GM23338 (cell line): ENCODE data around the gene TSHZ2. TPM values are rescaled to one million over a fixed set of nuclear protein-coding genes. Genes with fewer than 3 reads are reported as not detected.

Experiments
- ATAC-seq: fragments of 200-7000 bp; cut with Tn5 transposase; 3 replicates; pipeline ENCODE4 v1.9.1; 2020
- DNase-seq: peaks from one replicate; pipeline ENCODE4 v3.0.0-alpha.2; 2015; ENCODE audit warnings: low spot score
- H2AFZ ChIP-seq: fragments of 200-600 bp; sonication (generic); 2 replicates; pipeline ENCODE4 v1.8.0; 2016; ENCODE audit warnings: antibody characterized with exemption, mild to moderate bottlenecking, moderate library complexity
- H3F3A ChIP-seq: fragments of 200-600 bp; sonication (generic); replicated peaks from 2 replicates; pipeline ENCODE4 v1.8.0; 2017; ENCODE audit warnings: antibody characterized with exemption, mixed run types, low read depth
- H3K27ac ChIP-seq: fragments of 200-600 bp; sonication (generic); 2 replicates; pipeline ENCODE4 v1.6.1; 2016; ENCODE audit warnings: low read depth
- H3K27me3 ChIP-seq: fragments of 200-600 bp; sonication (generic); 2 replicates; pipeline ENCODE4 v1.8.0; 2016; ENCODE audit warnings: mild to moderate bottlenecking, mixed run types, moderate library complexity; ENCODE audit not compliant: insufficient read depth
- H3K36me3 ChIP-seq: fragments of 200-600 bp; sonication (generic); 2 replicates; pipeline ENCODE4 v1.8.0; 2016; ENCODE audit warnings: mild to moderate bottlenecking; ENCODE audit not compliant: insufficient read depth
- H3K4me1 ChIP-seq: fragments of 200-600 bp; sonication (generic); 2 replicates; pipeline ENCODE4 v1.8.0; 2016; ENCODE audit warnings: mild to moderate bottlenecking, moderate library complexity; ENCODE audit not compliant: insufficient read depth
- H3K4me2 ChIP-seq: fragments of 200-600 bp; sonication (generic); 2 replicates; pipeline ENCODE4 v1.7.1; 2017; ENCODE audit warnings: mixed run types
- H3K4me3 ChIP-seq: fragments of 200-600 bp; sonication (generic); 2 replicates; pipeline ENCODE4 v1.6.1; 2016; ENCODE audit warnings: mixed run types
- H3K79me2 ChIP-seq: fragments of 200-600 bp; sonication (generic); replicated peaks from 2 replicates; pipeline ENCODE4 v1.8.0; 2017; ENCODE audit warnings: mild to moderate bottlenecking; ENCODE audit not compliant: insufficient read depth
- H3K9me2 ChIP-seq: fragments of 200-600 bp; sonication (generic); 2 replicates; pipeline ENCODE4 v1.8.0; 2017; ENCODE audit not compliant: insufficient read depth
- H4K20me1 ChIP-seq: fragments of 200-600 bp; sonication (generic); replicated peaks from 2 replicates; pipeline ENCODE4 v1.8.0; 2017; ENCODE audit warnings: mild to moderate bottlenecking; ENCODE audit not compliant: insufficient read depth
- H3K27ac Mint-ChIP-seq: 2 replicates; pipeline ENCODE4 v1.8.0; 2020; ENCODE audit warnings: inconsistent platforms, mild to moderate bottlenecking, moderate library complexity, mixed read lengths
- H3K27me3 Mint-ChIP-seq: 3 replicates; pipeline ENCODE4 v1.8.0; 2022; ENCODE audit warnings: low read depth, mild to moderate bottlenecking, moderate library complexity, mixed read lengths, inconsistent platforms; ENCODE audit not compliant: insufficient read depth, poor library complexity
- H3K36me3 Mint-ChIP-seq: 3 replicates; pipeline ENCODE4 v1.8.0; 2021; ENCODE audit warnings: low read depth, mild to moderate bottlenecking, inconsistent platforms, moderate library complexity, mixed read lengths
- H3K4me1 Mint-ChIP-seq: 3 replicates; pipeline ENCODE4 v1.8.0; 2020; ENCODE audit warnings: mild to moderate bottlenecking, inconsistent platforms, mixed read lengths
- H3K4me3 Mint-ChIP-seq: 3 replicates; pipeline ENCODE4 v1.8.0; 2021; ENCODE audit warnings: moderate library complexity, mild to moderate bottlenecking, inconsistent platforms, mixed read lengths
- H3K9me3 Mint-ChIP-seq: 3 replicates; pipeline ENCODE4 v1.8.0; 2020; ENCODE audit warnings: moderate library complexity, mild to moderate bottlenecking, inconsistent platforms, mixed read lengths
- CREB1 ChIP-seq: fragments of 250-450 bp; sonication (Bioruptor Pico); IDR thresholded peaks from 2 replicates; pipeline ENCODE4 v1.5.0; 2020; ENCODE audit warnings: low read depth, mild to moderate bottlenecking, moderate library complexity
- EZH2 ChIP-seq: fragments of 200-600 bp; sonication (generic); IDR thresholded peaks from one replicate; pipeline ENCODE4 v1.8.0; 2017; ENCODE audit warnings: antibody characterized with exemption, mild to moderate bottlenecking, low read depth; ENCODE audit not compliant: unreplicated experiment
- EZH2phosphoT487 ChIP-seq: fragments of 200-600 bp; sonication (generic); IDR thresholded peaks from one replicate; pipeline ENCODE4 v1.8.1; 2018; ENCODE audit warnings: antibody characterized with exemption; ENCODE audit not compliant: unreplicated experiment
- NANOG ChIP-seq: IDR thresholded peaks from 2 replicates; pipeline ENCODE4 v1.6.1; 2016; ENCODE audit warnings: antibody characterized with exemption, borderline replicate concordance
- STAT1 ChIP-seq: IDR thresholded peaks from one replicate; pipeline ENCODE4 v1.6.1; 2016; ENCODE audit warnings: antibody characterized with exemption; ENCODE audit not compliant: unreplicated experiment
- ZNF331 ChIP-seq: fragments of 250-450 bp; sonication (Bioruptor Pico); IDR thresholded peaks from 2 replicates; pipeline ENCODE4 v1.5.0; 2020; ENCODE audit warnings: low read depth, mild to moderate bottlenecking, moderate library complexity
- polyA plus RNA-seq: library from polyadenylated mRNA; unstranded; fragments of >200 nt; fragmentation: Nextera tagmentation; extraction: Ambion mirVana; gene quantifications from 2 replicates; pipeline ENCODE4 v1.2.1, GENCODE V29; 2016
- total RNA-seq: library from RNA; depleted of rRNA; stranded (reverse); fragments of >200 nt; shearing (Covaris generic); gene quantifications from 2 replicates; pipeline ENCODE4 v1.2.3, GENCODE V29; 2014
- TF ChIP-seq, protein P1 (sequence below): IDR thresholded peaks from 2 replicates; pipeline ENCODE4 v1.6.1; 2016; ENCODE audit warnings: antibody characterized with exemption
- TF ChIP-seq, protein P2 (sequence below): IDR thresholded peaks from one replicate; pipeline ENCODE4 v1.6.1; 2018; ENCODE audit warnings: antibody characterized with exemption; ENCODE audit not compliant: unreplicated experiment
- TF ChIP-seq, protein P3 (sequence below): fragments of 250-450 bp; sonication (Bioruptor Pico); IDR thresholded peaks from 2 replicates; pipeline ENCODE4 v1.5.0; 2020; ENCODE audit warnings: mild to moderate bottlenecking, moderate library complexity

Gene TSHZ2
- total and polyA plus RNA-seq, 2 experiments from 2014 or later, result 0.49 to 1.3 TPM

DNA sequence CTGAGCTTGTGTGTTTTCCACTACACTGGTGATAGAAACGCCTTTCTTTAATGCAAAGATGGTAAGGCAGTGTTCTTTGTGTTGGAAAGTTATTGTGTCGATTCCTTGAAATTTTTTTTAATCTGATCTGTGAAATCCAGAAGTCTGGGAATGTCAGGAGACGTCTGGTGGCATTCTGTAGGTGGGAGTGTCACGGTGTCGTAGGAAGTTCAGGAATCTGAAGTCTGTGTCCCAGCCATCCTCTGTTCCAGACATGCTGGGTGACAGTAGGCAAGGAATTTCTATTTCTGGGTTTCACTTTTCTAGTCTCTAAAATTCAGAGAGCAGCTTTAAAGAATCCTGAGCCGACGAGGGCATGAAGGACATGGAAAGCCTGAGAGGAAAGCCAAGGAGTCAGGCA, 397.7 kb downstream of the TSHZ2 start:
- H3K4me2 ChIP-seq, result no peak overlapping the region
- H3K4me1 ChIP-seq, result no peaks in the 10 kb centered on the region
- Mint-ChIP-seq H3K27me3 (no peaks in the 10 kb centered on the region), H3K4me3 (no peak overlapping the region), H3K4me1 (no peaks in the 10 kb centered on the region), H3K9me3 (no peaks in the 10 kb centered on the region), H3K36me3 (no peaks in the 10 kb centered on the region), H3K27ac (no peak overlapping the region)
- H3K27me3 ChIP-seq, result no peaks in the 10 kb centered on the region
- no peak overlapping the region for H3K27ac ChIP-seq
- H3K36me3 ChIP-seq, result no peaks in the 10 kb centered on the region
- no peak overlapping the region for H2AFZ ChIP-seq
- TF ChIP-seq STAT1, result no peak
- TF ChIP-seq, protein P1, sequence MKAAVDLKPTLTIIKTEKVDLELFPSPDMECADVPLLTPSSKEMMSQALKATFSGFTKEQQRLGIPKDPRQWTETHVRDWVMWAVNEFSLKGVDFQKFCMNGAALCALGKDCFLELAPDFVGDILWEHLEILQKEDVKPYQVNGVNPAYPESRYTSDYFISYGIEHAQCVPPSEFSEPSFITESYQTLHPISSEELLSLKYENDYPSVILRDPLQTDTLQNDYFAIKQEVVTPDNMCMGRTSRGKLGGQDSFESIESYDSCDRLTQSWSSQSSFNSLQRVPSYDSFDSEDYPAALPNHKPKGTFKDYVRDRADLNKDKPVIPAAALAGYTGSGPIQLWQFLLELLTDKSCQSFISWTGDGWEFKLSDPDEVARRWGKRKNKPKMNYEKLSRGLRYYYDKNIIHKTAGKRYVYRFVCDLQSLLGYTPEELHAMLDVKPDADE, result no peak
- H3F3A ChIP-seq, result no peaks in the 10 kb centered on the region
- H3K4me3 ChIP-seq, result no peak overlapping the region
- H4K20me1 ChIP-seq, result no peaks in the 10 kb centered on the region
- H3K9me2 ChIP-seq, result peaks cover 5% of the 10 kb centered on the region; the same call in 1 of the 2 replicates
- DNase-seq (no peak), ATAC-seq (no peak)
- H3K79me2 ChIP-seq, result no peaks in the 10 kb centered on the region

DNA sequence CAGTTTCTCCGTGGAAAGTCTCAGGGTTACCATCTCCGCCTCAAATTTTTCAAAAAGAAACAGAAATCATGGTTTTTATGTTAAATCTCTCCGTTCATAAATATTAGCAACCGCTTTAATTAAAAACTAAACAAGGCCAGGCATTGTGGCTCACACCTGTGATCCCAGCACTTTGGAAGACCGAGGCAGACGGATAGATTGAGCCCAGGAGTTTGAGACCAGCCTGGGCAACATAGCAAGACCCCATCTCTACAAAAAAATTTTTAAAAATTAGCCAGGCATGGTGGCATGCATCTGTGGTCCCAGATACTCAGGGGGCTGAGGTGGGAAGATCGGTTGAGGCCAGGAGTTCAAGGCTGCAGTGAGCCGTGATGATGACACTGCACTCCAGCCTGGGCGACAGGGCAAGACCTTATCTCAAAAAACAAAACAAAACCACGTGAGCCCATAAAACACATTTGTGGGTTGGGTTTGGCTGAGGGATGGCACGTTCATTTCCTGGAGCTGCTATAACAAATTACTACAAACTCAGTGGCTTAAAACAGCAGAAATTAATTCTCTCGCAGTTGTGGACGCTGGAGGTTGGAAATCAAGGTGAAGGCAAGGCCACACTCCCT, 398.3 kb downstream of the TSHZ2 start:
- Mint-ChIP-seq H3K4me3 (no peak overlapping the region), H3K4me1 (no peaks in the 10 kb centered on the region), H3K27ac (no peak overlapping the region), H3K27me3 (no peaks in the 10 kb centered on the region), H3K9me3 (no peaks in the 10 kb centered on the region), H3K36me3 (no peaks in the 10 kb centered on the region)
- Histone ChIP-seq H2AFZ (no peak overlapping the region), H3K79me2 (no peaks in the 10 kb centered on the region), H3K4me1 (no peaks in the 10 kb centered on the region), H3K4me3 (no peak overlapping the region), H3K27ac (no peak overlapping the region), H3K36me3 (no peaks in the 10 kb centered on the region), H3K4me2 (no peak overlapping the region), H3F3A (no peaks in the 10 kb centered on the region), H3K27me3 (no peaks in the 10 kb centered on the region), H4K20me1 (no peaks in the 10 kb centered on the region), H3K9me2 (peaks cover 3% of the 10 kb centered on the region; the same call in 1 of the 2 replicates)
- no peak for DNase-seq
- no peak for ATAC-seq
- TF ChIP-seq EZH2 (no peak), EZH2phosphoT487 (no peak), ZNF331 (no peak), CREB1 (CRISPR knock-in tag) (no peak), NANOG (no peak)
- TF ChIP-seq, protein P2, sequence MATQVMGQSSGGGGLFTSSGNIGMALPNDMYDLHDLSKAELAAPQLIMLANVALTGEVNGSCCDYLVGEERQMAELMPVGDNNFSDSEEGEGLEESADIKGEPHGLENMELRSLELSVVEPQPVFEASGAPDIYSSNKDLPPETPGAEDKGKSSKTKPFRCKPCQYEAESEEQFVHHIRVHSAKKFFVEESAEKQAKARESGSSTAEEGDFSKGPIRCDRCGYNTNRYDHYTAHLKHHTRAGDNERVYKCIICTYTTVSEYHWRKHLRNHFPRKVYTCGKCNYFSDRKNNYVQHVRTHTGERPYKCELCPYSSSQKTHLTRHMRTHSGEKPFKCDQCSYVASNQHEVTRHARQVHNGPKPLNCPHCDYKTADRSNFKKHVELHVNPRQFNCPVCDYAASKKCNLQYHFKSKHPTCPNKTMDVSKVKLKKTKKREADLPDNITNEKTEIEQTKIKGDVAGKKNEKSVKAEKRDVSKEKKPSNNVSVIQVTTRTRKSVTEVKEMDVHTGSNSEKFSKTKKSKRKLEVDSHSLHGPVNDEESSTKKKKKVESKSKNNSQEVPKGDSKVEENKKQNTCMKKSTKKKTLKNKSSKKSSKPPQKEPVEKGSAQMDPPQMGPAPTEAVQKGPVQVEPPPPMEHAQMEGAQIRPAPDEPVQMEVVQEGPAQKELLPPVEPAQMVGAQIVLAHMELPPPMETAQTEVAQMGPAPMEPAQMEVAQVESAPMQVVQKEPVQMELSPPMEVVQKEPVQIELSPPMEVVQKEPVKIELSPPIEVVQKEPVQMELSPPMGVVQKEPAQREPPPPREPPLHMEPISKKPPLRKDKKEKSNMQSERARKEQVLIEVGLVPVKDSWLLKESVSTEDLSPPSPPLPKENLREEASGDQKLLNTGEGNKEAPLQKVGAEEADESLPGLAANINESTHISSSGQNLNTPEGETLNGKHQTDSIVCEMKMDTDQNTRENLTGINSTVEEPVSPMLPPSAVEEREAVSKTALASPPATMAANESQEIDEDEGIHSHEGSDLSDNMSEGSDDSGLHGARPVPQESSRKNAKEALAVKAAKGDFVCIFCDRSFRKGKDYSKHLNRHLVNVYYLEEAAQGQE, result no peak
- TF ChIP-seq, protein P3, sequence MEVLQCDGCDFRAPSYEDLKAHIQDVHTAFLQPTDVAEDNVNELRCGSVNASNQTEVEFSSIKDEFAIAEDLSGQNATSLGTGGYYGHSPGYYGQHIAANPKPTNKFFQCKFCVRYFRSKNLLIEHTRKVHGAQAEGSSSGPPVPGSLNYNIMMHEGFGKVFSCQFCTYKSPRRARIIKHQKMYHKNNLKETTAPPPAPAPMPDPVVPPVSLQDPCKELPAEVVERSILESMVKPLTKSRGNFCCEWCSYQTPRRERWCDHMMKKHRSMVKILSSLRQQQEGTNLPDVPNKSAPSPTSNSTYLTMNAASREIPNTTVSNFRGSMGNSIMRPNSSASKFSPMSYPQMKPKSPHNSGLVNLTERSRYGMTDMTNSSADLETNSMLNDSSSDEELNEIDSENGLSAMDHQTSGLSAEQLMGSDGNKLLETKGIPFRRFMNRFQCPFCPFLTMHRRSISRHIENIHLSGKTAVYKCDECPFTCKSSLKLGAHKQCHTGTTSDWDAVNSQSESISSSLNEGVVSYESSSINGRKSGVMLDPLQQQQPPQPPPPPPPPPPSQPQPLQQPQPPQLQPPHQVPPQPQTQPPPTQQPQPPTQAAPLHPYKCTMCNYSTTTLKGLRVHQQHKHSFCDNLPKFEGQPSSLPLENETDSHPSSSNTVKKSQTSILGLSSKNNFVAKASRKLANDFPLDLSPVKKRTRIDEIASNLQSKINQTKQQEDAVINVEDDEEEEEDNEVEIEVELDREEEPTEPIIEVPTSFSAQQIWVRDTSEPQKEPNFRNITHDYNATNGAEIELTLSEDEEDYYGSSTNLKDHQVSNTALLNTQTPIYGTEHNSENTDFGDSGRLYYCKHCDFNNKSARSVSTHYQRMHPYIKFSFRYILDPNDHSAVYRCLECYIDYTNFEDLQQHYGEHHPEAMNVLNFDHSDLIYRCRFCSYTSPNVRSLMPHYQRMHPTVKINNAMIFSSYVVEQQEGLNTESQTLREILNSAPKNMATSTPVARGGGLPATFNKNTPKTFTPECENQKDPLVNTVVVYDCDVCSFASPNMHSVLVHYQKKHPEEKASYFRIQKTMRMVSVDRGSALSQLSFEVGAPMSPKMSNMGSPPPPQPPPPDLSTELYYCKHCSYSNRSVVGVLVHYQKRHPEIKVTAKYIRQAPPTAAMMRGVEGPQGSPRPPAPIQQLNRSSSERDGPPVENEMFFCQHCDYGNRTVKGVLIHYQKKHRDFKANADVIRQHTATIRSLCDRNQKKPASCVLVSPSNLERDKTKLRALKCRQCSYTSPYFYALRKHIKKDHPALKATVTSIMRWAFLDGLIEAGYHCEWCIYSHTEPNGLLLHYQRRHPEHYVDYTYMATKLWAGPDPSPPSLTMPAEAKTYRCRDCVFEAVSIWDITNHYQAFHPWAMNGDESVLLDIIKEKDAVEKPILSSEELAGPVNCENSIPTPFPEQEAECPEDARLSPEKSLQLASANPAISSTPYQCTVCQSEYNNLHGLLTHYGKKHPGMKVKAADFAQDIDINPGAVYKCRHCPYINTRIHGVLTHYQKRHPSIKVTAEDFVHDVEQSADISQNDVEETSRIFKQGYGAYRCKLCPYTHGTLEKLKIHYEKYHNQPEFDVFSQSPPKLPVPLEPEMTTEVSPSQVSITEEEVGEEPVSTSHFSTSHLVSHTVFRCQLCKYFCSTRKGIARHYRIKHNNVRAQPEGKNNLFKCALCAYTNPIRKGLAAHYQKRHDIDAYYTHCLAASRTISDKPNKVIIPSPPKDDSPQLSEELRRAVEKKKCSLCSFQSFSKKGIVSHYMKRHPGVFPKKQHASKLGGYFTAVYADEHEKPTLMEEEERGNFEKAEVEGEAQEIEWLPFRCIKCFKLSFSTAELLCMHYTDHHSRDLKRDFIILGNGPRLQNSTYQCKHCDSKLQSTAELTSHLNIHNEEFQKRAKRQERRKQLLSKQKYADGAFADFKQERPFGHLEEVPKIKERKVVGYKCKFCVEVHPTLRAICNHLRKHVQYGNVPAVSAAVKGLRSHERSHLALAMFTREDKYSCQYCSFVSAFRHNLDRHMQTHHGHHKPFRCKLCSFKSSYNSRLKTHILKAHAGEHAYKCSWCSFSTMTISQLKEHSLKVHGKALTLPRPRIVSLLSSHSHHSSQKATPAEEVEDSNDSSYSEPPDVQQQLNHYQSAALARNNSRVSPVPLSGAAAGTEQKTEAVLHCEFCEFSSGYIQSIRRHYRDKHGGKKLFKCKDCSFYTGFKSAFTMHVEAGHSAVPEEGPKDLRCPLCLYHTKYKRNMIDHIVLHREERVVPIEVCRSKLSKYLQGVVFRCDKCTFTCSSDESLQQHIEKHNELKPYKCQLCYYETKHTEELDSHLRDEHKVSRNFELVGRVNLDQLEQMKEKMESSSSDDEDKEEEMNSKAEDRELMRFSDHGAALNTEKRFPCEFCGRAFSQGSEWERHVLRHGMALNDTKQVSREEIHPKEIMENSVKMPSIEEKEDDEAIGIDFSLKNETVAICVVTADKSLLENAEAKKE (CRISPR knock-in tag), result no peak
